ENCODE measurements around the gene RNU6-7.

Gene RNU6-7

DNA sequence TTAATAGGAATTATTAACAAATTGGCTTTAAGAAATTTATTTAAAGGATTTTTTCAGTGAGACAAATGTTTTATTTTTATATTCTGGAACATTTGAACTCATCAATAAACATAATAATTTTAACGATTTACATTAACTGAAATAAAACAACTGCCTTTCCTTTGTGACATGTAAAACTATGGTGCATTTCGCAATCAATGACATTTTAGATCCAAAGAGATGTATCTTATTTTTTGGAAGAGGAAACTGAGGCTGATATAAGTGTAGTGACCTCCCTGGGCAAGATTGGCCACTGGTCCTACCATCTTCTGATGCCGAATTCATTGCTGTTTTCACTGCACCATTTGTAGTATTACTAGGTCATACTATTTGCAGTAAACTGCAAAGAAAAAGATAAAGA, 3.7 kb downstream of the RNU6-7 start:
- DNase-seq (ENCODE audit: low read depth, low spot score): no peak

DNA sequence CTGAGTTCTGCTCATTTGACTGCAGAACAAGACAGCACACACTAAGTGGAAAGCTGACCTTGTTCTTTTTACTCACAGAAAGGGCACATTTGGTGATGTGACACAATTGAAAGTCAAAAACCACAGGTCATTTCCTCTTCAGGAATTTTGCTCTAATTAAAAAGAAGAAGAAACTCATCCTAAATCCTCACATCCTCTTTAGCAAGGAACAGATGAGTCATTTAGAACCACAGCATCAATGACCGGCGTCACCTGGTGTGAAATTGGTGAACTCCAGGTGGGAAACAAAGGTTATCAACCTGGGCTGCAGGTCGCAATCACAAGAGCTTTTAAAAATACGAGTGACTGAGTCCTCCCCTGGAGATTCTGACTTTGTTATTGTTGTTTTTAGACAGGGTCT, 4.1 kb downstream of the RNU6-7 start:
- DNase-seq (ENCODE audit: low read depth, low spot score): no peak

GRCh38 chr14:32206552-32206951, 4.7 kb downstream of the RNU6-7 start:
- no peak for DNase-seq (ENCODE audit: low read depth, low spot score)

- no peak for DNase-seq (ENCODE audit: low read depth, low spot score)
Observed at GRCh38 chr14:32208490-32208889, 6.6 kb downstream of the RNU6-7 start.

DNA sequence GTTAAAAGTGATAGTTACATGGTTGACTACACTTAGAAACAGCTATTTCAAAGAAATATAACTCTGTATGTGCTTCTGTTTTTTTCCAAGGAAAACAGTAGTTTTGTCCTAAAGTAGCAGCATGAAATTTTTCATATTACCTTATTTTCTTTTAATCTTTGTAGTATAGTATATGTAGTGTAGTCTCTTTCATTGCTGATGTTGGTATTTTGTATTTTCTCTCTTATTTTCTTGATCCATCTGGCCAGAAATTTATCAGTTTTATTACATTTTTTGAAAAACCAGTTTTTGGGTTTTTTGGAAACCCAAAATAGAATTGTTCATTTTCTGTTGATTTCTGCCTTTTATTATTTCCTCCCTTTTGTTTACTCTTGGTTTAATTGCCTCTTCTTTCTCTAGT, 7.6 kb downstream of the RNU6-7 start:
- DNase-seq (ENCODE audit: low read depth, low spot score): no peak

GRCh38 chr14:32211068-32211404, 9.2 kb downstream of the RNU6-7 start:
- no peak for DNase-seq (ENCODE audit: low read depth, low spot score)

GRCh38 chr14:32212833-32213232, 11.0 kb downstream of the RNU6-7 start:
- no peak for DNase-seq (ENCODE audit: low read depth, low spot score)

DNA sequence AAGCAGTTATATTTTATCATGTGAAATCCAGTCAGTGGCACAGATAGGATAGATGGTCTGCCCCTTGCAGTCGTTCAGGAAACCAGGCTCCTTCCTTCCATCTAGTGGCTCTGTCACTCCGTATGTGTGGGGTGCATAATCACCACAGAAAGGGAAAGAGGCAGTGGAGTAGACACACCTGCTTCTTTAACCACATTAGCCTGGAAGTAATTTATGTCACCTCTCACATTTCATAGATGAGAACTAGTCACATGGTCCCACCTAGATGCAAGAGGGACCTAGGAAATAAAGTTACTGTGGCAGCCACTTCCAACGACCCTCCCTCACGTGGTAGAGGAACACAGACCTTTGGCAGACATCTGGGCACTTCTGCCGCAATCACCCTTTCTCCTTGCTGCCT, 15.5 kb downstream of the RNU6-7 start:
- no peak for DNase-seq (ENCODE audit: low read depth, low spot score)

GRCh38 chr14:32224737-32225377, 23.0 kb downstream of the RNU6-7 start:
- peak; percentile 32 for DNase-seq (ENCODE audit: low read depth, low spot score)

DNA sequence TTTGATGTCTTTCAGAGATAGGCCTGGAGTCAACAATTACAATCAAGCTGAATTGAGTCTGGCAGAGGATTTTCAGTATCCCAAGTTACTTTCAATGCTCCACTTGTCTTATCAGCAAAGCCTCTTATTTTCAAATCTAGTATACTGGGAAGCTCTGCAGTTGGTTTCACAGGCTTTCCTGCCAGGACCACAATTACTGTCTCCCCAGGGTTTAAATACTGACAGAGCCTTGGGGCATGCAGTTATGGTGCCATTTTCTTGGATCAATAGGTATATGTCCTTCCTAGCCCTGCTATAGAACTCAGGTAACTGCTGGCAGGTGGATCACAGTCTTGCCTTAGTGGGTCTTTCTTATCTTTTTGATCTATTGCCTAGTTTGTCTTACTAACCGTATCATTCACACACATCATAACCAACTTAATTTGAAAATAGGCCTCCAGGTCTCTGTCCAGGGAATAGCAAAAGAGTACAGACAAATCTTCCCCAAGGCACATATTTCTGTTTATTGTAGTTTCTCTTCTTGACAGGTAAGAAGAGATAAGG, 23.6 kb downstream of the RNU6-7 start:
- DNase-seq (ENCODE audit: low read depth, low spot score): peak; percentile 6

GRCh38 chr14:32226056-32226455, 24.2 kb downstream of the RNU6-7 start:
- DNase-seq (ENCODE audit: low read depth, low spot score): no peak

- DNase-seq (ENCODE audit: low read depth, low spot score): no peak
Observed at GRCh38 chr14:32230181-32230580, 28.3 kb downstream of the RNU6-7 start.

- DNase-seq (ENCODE audit: low read depth, low spot score): no peak
Observed at GRCh38 chr14:32230695-32231280, 28.9 kb downstream of the RNU6-7 start.

DNA sequence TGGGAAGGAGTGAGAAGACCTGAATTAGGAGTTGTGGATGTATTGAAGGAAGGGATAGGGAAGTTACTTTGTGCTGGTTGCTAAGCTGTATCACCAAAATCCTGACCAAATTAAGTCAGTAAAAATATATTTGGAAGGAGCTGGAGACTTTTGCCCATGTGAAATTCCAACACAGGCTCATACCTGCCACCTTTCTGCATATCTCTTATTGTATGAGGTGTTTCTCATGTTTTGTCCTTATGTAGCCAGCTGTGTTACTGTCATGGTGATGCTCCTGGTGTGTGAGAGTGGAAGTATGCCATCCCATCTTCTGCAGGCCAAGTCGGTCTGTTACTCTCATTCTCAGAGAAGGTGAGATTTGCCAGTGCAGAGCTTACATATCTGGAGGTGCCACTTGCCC, 30.6 kb downstream of the RNU6-7 start:
- DNase-seq (ENCODE audit: low read depth, low spot score): no peak

- DNase-seq (ENCODE audit: low read depth, low spot score): no peak
Observed at GRCh38 chr14:32233260-32233659, 31.4 kb downstream of the RNU6-7 start.

DNA sequence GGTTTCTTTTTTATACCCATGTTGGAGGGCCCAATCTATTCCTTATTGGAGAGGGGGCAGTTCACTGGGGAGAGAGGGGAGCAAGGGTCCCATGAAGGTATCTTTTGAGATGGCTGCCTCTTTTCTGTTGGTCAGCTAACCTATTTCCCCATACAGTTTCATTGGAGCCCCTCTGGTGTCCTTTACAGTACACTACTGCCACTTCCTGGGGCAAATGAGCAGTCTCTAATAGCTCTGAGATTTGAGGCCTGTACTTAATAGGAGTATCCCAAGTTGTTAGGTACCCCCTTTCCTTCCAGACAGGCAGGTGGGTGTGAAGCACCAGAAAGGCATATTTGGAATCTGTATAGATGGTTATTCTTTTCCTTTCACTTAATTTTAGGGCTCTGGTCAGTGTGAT, 42.6 kb downstream of the RNU6-7 start:
- DNase-seq (ENCODE audit: low read depth, low spot score): no peak

GRCh38 chr14:32246751-32247150, 44.9 kb downstream of the RNU6-7 start:
- DNase-seq (ENCODE audit: low read depth, low spot score): no peak

GRCh38 chr14:32249371-32249770, 47.5 kb downstream of the RNU6-7 start:
- DNase-seq (ENCODE audit: low read depth, low spot score): no peak

DNA sequence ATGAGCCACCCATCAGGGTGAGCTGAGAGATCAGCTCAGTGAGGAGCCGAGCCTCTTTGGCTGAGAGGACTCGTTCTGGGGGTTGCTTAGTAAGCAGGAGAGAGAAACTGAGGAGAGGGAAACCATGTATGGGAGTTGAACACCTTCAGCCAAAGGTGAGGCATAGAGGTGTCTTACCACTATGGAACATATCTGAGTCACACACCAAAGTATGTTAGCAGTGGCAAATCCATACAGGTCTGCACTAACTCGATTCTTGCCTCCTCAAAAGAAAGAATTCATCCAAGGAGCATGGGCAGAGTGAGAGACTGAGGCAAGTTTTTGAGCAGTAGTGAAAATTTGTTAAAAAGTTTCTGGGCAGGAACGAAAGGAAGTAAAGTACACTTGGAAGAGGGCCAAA, 47.9 kb downstream of the RNU6-7 start:
- no peak for DNase-seq (ENCODE audit: low read depth, low spot score)

DNA sequence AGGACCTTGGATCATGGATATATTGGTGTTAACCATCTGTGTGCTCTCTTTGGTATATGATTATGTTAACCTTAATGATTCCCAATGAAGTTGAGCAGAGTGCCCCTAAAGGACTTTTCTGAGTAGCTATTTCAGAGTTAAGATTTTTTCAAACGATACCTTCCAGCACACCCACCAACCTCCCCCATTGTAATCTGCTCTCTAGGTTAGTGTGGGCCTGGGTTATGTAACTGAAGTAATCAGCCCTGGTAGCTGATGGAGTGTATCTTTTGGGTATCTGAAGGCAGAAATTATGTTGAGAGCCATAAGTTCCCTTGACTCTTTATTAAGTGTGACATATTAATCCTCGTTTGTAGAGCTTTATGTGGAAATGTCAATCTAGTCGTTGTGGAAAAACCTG, 48.8 kb downstream of the RNU6-7 start:
- no peak for DNase-seq (ENCODE audit: low read depth, low spot score)

GRCh38 chr14:32251530-32251929, 49.7 kb downstream of the RNU6-7 start:
- DNase-seq (ENCODE audit: low read depth, low spot score): no peak

Data from ELF-1 (cell line).